HG03457 (cell line): ENCODE measurements around the gene CUZD1.
"Not testable (repeated sequence)": the region's sequence is repeated elsewhere in the genome, so short reads cannot be mapped to it uniquely, and the experiment has no call there.

Experiments
- ATAC-seq: cut with Tn5 transposase; IDR thresholded peaks from one replicate; pipeline ENCODE4 v1.9.1; 2021; ENCODE audit warnings: moderate number of reproducible peaks; ENCODE audit not compliant: unreplicated experiment

The CUZD1 gene

DNA sequence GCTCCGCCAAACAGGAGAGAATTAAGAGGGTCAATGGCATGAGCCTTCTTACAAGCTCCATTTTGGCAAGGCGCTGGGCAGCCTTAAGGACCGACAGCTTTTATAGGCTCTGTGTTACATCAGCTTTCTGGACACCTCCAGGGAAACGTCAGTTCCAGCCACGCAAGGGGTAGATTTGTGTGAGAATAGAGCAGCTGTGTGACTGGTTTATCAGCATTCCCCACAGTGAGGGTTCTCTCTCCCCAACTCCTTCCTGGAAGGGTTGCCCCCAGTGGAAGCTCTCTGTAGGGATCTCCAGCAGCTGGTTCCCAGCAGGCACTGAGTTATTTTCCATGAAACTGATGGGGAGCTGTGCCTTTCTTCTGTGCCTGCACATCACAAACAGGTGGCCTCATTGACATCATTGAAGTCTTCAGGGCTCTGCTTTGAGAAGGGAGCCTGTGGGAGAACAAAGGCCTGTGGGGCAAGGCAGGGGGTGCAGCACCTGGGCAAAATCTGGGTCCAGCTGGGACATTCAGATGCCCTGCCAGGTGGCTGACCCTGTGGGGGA, at the start of gene CUZD1:
Gene CUZD1 (minus strand): TSS at position 75 of the 550 bp plus-strand sequence. CDS start 14 bp downstream, at position 61.
- no peak for ATAC-seq

DNA sequence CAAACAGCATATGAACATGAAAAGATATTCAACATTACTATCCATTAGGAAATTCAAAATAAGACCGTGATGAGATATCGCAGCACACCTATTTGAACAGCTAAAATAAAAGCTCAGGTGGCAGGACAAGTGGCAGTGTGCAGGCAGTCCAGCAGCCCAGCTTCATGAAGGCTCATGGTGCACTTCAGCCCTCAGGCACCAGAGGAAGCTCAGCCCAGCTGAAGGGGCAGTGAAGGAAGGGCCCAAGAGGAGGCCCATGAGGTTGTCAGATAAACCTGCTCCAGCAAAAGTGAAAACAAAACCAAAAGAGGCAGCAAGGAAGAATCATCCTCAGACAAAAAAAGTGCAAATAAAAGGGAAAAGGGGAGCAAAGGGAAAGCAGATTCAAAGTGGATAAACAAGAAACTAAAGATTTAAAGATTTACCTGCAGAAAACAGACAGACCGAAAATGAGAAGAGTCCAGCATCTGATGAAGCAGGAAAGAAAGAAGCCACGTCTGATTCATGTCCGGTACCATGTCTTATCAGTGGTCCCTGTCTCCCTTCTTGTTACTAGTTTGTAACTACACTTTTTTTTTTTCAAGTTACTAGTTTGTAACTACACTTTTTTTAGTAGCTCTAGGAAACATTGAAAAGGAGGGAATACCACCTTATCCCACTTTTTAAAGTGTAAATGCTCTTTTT, 48.7 kb upstream of the CUZD1 start:
- ATAC-seq = no peak

DNA sequence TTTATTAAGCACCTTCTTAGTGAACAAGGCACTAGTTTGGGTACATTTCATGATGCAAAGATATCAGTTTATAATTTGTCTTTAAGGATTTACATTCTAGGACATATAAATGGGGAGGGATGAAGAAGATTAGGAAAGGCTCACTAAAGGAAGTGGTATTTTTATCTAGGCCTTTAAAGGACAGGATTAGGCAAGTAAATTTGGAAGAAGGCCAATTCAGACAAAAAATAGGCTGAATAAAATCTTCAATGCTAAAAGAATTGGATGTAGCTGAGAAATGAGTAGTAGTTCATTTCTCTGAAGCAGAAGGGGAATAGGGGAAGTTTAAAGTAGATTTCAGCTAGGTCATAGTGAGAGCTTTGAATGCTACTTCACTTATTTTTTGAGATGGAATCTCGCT, 38.5 kb upstream of the CUZD1 start:
- ATAC-seq = no peak

DNA sequence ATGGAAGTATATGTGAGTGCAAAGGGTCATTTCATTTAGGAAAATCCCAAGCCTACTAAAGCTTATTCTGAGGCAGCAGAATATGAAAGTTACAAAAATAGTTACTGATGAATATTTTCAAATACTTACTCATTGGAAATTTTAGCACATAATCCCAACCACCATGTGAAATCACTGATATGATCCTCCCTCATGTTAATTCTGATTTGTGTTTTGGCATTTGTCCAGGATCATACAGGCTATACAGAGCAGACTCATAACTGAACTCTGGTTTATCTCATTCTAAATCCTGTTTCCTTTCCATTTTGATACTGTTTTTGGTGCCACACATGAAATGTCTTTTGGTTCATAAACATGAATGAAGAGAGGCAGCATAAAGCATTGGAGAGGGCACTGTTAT, 37.1 kb upstream of the CUZD1 start:
- ATAC-seq = no peak

DNA sequence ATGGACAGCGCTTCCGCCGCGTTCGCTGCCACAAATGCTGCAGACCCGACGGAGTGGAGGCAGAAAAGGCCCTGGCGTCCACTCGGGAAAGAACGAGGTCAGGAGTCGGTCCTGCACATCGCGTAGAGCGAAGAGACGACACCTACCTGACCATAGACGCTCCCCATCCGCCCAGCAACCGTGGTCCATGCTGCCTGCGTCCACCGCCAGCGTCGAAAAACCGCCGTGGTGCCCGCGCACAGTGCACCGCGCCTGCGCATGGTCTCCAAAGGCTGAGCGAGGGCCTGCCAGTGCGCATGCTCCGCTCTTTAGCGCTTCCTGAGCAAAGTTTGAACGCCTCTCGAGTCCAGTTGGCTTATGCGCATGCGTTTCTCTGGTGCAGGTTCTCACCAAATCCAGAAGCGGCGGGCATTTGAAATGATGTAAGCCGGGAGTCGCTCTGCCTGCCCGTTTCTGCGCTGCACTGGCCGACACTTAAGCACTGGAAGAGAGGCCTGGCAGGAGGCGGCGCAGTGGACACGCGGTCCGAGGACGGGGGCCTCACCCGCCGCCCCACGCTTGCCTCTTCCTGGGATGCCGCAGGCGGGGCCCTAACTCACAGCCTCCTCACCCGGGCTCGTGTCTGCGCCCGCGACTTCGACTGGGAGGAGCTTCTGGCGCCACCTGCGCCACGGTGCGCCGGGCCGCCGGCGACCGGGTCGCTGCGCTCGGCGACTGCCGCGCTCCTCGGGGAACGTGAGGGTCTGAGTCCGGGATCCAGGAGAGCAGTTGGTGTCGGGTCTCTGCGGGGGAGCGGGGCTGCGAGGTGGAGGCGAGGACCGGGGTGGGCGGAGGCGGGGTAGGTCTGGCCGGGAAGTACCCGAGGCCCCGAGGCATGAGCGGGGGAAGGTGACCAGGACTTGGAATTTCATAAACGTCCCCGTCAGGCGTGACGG, 33.9 kb upstream of the CUZD1 start, which contains the start of gene FAM24B:
Gene FAM24B (minus strand): TSS at position 243 of the 935 bp plus-strand sequence. CDS start 29,066 bp downstream, outside the sequence.
- ATAC-seq = peak; percentile 67

- peak; percentile 7 for ATAC-seq
Observed at GRCh38 chr10:122878799-122879338, 33.2 kb upstream of the CUZD1 start.

GRCh38 chr10:122877264-122877663, 31.6 kb upstream of the CUZD1 start:
- no peak for ATAC-seq

- ATAC-seq = no peak
Observed at GRCh38 chr10:122876467-122876855, 30.8 kb upstream of the CUZD1 start.

DNA sequence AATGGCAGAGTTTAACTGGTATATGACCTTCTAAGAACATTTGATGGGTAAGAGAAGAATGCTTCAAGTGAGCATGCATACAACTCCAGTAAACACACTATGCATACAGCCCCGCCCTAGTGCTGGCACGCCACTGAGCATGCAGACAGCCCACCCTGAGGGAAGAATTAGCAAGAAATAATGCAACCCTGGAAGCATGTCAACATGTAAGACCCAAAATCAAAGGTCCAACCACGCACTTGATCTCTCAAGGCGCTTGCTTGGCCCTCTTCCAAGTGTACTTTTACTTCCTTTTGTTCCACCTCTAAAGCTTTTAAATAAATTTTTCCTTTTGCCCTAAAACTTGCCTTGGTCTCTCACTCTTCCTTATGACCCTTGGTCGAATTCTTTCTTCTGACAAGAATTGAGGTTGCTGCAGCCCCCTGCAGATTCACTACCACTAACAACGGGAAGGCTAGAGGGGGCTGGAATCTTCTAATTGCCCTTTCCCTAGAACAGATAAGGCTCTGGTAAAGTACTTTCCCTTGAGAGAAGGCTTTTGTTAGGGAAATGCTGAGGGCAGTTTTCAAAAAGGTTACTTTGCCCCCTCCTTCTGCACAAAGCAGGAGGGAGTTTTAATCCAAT, 30.3 kb upstream of the CUZD1 start:
- no peak for ATAC-seq

- not testable (repeated sequence) for ATAC-seq
Observed at GRCh38 chr10:122871947-122872346, 26.3 kb upstream of the CUZD1 start.

- not testable (repeated sequence) for ATAC-seq
Observed at GRCh38 chr10:122868768-122869167, 23.1 kb upstream of the CUZD1 start.

DNA sequence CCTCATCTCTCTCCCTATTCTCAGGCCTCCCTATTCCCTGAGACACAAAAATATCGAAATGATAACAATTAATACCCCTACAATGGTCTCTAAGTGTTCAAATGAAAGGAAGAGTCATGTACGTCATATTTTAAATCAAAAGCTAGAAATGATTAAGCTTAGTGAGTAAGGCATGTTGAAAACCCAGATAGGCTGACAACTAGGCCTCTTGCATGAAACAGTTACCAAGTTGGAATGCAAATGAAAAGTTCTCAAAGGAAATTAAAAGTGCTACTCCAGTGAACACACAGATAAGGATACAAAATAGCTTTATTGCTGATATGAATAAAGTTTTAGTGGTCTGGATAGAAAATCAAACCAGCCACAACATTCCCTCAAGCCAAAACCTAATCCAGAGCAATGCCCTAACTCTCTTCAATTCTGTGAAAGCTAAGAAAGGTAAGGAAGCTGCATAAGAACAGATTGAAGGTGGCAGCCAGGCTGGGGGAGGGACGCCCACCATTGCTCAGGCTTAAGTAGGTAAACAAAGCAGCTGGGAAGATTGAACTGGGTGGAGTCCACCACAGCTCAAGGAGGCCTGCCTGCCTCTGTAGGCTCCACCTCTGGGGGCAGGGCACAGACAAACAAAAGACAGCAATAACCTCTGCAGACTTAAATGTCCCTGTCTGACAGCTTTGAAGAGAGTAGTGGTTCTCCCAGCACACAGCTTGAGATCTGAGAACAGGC, 21.3 kb upstream of the CUZD1 start:
- not testable (repeated sequence) for ATAC-seq

DNA sequence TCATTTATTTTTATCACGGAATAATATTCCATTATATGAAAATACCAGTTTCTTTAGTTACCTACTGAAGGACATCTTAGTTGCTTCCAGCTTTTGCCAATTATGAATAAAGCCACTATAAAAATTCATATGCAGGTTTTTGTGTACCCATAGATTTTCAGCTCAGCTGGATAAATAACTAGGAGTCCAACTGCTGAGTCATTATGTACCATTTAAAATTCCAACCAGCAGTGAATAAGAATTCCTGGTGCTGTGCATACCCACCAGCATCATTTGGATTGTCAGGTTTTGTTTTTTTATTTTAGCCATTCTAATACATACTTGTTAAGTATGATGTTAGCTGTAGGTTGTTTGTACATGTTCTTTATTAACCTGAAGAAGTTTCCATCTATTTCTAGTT, 19.2 kb upstream of the CUZD1 start:
- ATAC-seq = no peak

GRCh38 chr10:122864194-122864592, 18.5 kb upstream of the CUZD1 start:
- no peak for ATAC-seq

DNA sequence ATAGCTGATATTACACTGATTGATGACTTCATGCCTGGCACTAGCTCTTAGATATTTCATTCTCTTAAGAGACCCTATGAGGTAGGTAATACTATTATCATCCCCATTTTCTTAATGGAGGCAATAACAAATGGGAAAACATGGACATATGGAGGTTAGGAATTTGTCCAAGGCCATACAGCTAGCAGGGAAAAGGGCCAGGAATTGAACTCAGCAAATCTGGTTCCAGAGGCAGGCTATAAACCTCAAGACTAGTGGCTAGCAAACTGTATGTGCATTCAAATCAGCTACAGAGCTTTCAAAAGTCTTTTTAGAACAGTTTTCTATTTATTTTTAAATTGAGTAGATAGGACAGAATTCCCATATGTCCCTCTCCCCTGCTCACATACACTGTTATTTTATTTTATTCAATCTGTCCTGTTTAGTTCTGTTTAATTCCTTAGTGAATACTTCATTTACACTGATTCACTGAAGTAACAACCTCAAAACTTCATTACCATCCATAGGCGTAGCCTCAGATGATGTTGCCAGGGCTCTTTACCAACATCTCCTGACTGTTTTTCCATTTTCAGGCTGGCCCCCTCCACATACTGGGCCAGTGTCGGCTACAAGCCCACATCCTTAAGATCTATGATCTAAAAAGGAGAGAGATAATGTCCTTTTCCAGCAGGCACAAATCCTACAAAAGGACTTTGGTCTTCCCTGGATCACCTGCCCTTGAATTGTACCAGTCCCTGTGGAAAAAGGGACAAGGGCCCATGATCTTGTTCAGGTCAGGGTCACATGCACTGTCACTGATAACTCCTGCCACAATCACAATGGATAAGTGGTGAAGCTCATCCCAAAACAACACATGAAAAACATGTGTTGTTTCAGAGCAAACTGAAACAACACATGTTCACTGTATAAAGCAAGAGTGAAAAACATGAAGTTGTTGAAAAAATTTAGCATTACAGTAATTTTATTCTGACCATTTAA, 17.8 kb upstream of the CUZD1 start:
- ATAC-seq = no peak

DNA sequence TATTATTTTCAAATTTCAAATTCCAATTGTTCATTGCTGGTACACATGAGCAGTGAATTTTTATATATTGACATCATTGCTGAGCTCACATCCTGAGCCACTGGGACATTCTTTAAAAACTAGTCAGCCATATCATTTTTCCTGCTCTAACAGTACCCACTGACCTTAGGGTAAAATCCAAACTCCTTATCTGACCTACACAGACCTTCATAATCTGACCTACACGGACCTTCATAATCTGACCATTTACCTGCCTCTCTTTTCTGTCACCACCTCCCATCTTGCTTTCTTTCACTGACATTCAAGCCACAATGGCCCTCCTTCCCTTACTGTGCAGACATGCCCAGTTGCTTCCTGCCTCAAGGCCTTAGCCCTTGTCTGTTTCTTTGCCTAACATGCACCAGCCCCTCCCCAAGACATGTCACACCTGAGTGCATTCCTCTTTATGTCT, 16.1 kb upstream of the CUZD1 start:
- ATAC-seq = no peak

DNA sequence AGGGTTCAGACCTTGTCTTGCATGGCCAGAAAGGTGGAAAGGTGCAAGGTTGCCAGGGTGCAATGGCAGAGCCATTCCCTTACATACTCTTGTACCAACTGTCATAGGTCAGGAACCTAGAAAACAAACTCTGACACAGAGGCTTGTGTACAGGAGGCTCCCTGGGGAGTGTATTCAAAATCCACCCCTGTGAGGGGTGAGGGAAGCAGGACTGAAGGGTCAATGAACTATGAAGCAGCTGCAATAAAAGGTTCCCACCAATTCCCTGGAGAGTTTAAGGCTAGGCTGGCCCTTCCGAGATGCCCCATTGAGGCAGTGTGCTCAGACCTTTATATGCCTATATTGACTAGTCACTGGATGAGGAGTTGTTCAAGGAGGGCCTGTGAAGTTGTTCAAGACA, 13.9 kb upstream of the CUZD1 start:
- no peak for ATAC-seq

GRCh38 chr10:122858042-122858441, 12.4 kb upstream of the CUZD1 start:
- not testable (repeated sequence) for ATAC-seq

DNA sequence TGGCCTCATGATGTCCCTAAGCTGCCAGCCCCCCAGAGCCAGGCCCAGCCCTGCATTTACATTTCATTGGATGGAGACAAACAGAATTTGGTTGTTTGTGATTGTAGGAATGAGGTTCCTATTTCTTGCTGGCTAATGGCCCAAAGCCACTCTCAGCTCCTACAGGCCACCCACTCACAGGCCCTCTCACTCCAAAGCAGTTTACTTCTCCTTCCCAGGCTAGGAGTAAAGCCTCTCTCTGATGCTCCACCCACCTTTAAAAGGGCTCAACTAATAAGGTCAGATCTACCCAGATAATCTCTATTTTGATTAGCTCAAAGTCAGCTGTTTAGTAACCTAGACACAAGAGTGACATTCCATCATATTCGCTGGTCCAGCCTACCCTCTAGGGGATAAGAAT, 11.2 kb upstream of the CUZD1 start:
- ATAC-seq = no peak
